ENCODE results near the gene ATP13A1. TPM values are rescaled to one million over a fixed set of nuclear protein-coding genes. Genes with fewer than 3 reads are reported as not detected.

Gene ATP13A1
- polyA plus RNA-seq, 3 donors: 55.3 to 66.9 (median 59.9) TPM

Other genes starting within 250 kb of the ATP13A1 start
- 1 to 10 TPM; 1.2 to 2.3 (median 1.5) TPM for gene TSSK6, start 148.1 kb downstream of the ATP13A1 start, polyA plus RNA-seq (ENCODE audit: insufficient read length in 3 of 3)
- gene NDUFA13, start 147.5 kb downstream of the ATP13A1 start, polyA plus RNA-seq (ENCODE audit: insufficient read length in 3 of 3): 100 to 1,000 TPM; 282 to 374 (median 324) TPM
- gene YJEFN3, start 134.8 kb downstream of the ATP13A1 start, polyA plus RNA-seq (ENCODE audit: insufficient read length in 3 of 3): 10 to 100 TPM in 2 of 3 donors, 1 to 10 TPM in 1; 5.5 to 15.2 (median 12.4) TPM
- under 1 TPM; 0.16 to 0.27 (median 0.21) TPM for gene CILP2, start 125.4 kb downstream of the ATP13A1 start, polyA plus RNA-seq (ENCODE audit: insufficient read length in 3 of 3)
- gene PBX4, start 45.0 kb downstream of the ATP13A1 start, polyA plus RNA-seq (ENCODE audit: insufficient read length in 3 of 3): 1 to 10 TPM; 3.8 to 7.6 (median 5.8) TPM
- gene LPAR2, start 35.5 kb downstream of the ATP13A1 start, polyA plus RNA-seq (ENCODE audit: insufficient read length in 3 of 3): 10 to 100 TPM; 33.1 to 34.6 (median 33.7) TPM
- gene GMIP, start 20.0 kb downstream of the ATP13A1 start, polyA plus RNA-seq (ENCODE audit: insufficient read length in 3 of 3): 1 to 10 TPM; 4.9 to 7.0 (median 6.6) TPM
- gene ZNF101, start 5.2 kb upstream of the ATP13A1 start, polyA plus RNA-seq (ENCODE audit: insufficient read length in 3 of 3): 10 to 100 TPM; 13.2 to 18.4 (median 15.1) TPM
- gene ZNF14, start 69.4 kb upstream of the ATP13A1 start, polyA plus RNA-seq (ENCODE audit: insufficient read length in 3 of 3): 10 to 100 TPM; 12.4 to 15.7 (median 12.5) TPM
- 10 to 100 TPM; 27.4 to 41.0 (median 34.3) TPM for gene ZNF506, start 158.1 kb upstream of the ATP13A1 start, polyA plus RNA-seq (ENCODE audit: insufficient read length in 3 of 3)
- gene ZNF253, start 202.2 kb upstream of the ATP13A1 start, polyA plus RNA-seq (ENCODE audit: insufficient read length in 3 of 3): 10 to 100 TPM; 29.0 to 37.7 (median 31.3) TPM
- gene ZNF93, start 237.3 kb upstream of the ATP13A1 start, polyA plus RNA-seq (ENCODE audit: insufficient read length in 3 of 3): 10 to 100 TPM; 14.5 to 19.3 (median 16.6) TPM